GM12878 (cell line): ENCODE measurements around the gene RNMT. TPM values are rescaled to one million over a fixed set of nuclear protein-coding genes. Genes with fewer than 3 reads are reported as not detected.

Experiments
- ATAC-seq: fragments of 200-7000 bp; cut with Tn5 transposase; 3 replicates; pipeline ENCODE4 v1.9.1; 2020; ENCODE audit warnings: mild to moderate bottlenecking, moderate library complexity
- BruUV-seq: library from RNA; stranded (reverse); fragments of 400-500 nt; replicated peaks from 2 replicates; lab custom pipeline; 2021; lab: Mats Ljungman, UMichigan
- CTCF ChIA-PET: fragments of 300-600 bp; sonication (Branson Sonifier 250); formaldehyde crosslinking; extraction: SDS; loops from one replicate; lab custom pipeline; 2021; ENCODE audit warnings: inconsistent platforms; lab: Yijun Ruan, JAX
- POLR2A ChIA-PET: fragments of 350-600 bp; formaldehyde crosslinking; extraction: SDS; loops from one replicate; lab custom pipeline; 2021; ENCODE audit warnings: inconsistent platforms; lab: Charles Lee
- RAD21 ChIA-PET: fragments of 300-600 bp; sonication (Branson Sonifier 250); formaldehyde crosslinking; loops from one replicate; lab custom pipeline; 2023; ENCODE audit warnings: antibody characterized with exemption; ENCODE audit not compliant: unreplicated experiment; lab: Charles Lee
- SMC1A ChIA-PET: fragments of 300-600 bp; sonication (Branson Sonifier 250); formaldehyde crosslinking; loops from one replicate; lab custom pipeline; 2023; ENCODE audit not compliant: unreplicated experiment, uncharacterized antibody; lab: Charles Lee
- DNase-seq: peaks from one replicate; pipeline ENCODE4 v3.0.0-alpha.2; 2011; ENCODE audit warnings: low read depth, low spot score
- FAIRE-seq: peaks from 3 replicates; lab custom pipeline; 2011; peaks lifted over from hg19 to GRCh38; lab: Jason Lieb, UNC
- H2AFZ ChIP-seq: 2 replicates; pipeline ENCODE4 v1.6.0; 2011; ENCODE audit warnings: low read depth, low read length, control low read depth; ENCODE audit not compliant: control insufficient read depth
- H3K27ac ChIP-seq: 2 replicates; pipeline ENCODE4 v1.5.1; 2011; ENCODE audit warnings: control low read depth; ENCODE audit not compliant: control insufficient read depth, insufficient read depth
- H3K27me3 ChIP-seq, 2 experiments: replicated peaks in 1 of 2; 2 replicates each; pipeline versions ENCODE4 v1.6.0 to v1.6.1; 2011; ENCODE audit warnings: low read length in 1 of 2; ENCODE audit not compliant: control insufficient read depth in 2 of 2, insufficient read depth in 2 of 2
- H3K36me3 ChIP-seq, 2 experiments: 2 replicates each; pipeline ENCODE4 v1.5.1; 2011; ENCODE audit warnings: low read length in 1 of 2; ENCODE audit not compliant: control insufficient read depth in 2 of 2, insufficient read depth in 2 of 2
- H3K4me1 ChIP-seq: 2 replicates; pipeline ENCODE4 v1.6.1; 2011; ENCODE audit warnings: mild to moderate bottlenecking, low read length, moderate library complexity, mixed read lengths; ENCODE audit not compliant: control insufficient read depth, insufficient read depth
- H3K4me2 ChIP-seq: 2 replicates; pipeline ENCODE4 v1.6.0; 2011; ENCODE audit warnings: control low read depth; ENCODE audit not compliant: control insufficient read depth, insufficient read depth
- H3K4me3 ChIP-seq: fragments of 200-600 bp; sonication (generic); 2 replicates; pipeline ENCODE4 v1.5.1; 2016
- H3K79me2 ChIP-seq: 2 replicates; pipeline ENCODE4 v1.6.0; 2011; ENCODE audit warnings: low read length; ENCODE audit not compliant: control insufficient read depth, insufficient read depth
- H3K9ac ChIP-seq: 2 replicates; pipeline ENCODE4 v1.8.0; 2011; ENCODE audit warnings: low read length, control low read depth, mixed read lengths; ENCODE audit not compliant: control insufficient read depth, insufficient read depth
- H3K9me3 ChIP-seq: replicated peaks from 3 replicates; pipeline ENCODE4 v1.5.1; 2011; ENCODE audit warnings: mild to moderate bottlenecking, low read length; ENCODE audit not compliant: control insufficient read depth, insufficient read depth
- H4K20me1 ChIP-seq: 2 replicates; pipeline ENCODE4 v1.6.0; 2011; ENCODE audit not compliant: control insufficient read depth, insufficient read depth
- BMI1 ChIP-seq: fragments of 450-650 bp; IDR thresholded peaks from 2 replicates; pipeline ENCODE4 v1.6.1; 2016; ENCODE audit warnings: mild to moderate bottlenecking, moderate library complexity, borderline replicate concordance
- CREM ChIP-seq: IDR thresholded peaks from 2 replicates; pipeline ENCODE4 v1.6.1; 2014; ENCODE audit warnings: antibody characterized with exemption, low read depth
- HDAC6 ChIP-seq: fragments of 200-600 bp; sonication (generic); IDR thresholded peaks from one replicate; pipeline ENCODE4 v1.8.0; 2017; ENCODE audit warnings: antibody characterized with exemption; ENCODE audit not compliant: unreplicated experiment
- IKZF2 ChIP-seq, 2 experiments: fragments of 450-650 bp; IDR thresholded peaks; 2 replicates each; pipeline ENCODE4 v1.6.1; 2017; ENCODE audit warnings: mild to moderate bottlenecking in 2 of 2, moderate library complexity in 2 of 2
- NFIC ChIP-seq: IDR thresholded peaks from 2 replicates; pipeline ENCODE4 v1.6.1; 2012; ENCODE audit warnings: low read depth, mild to moderate bottlenecking, inconsistent platforms, low read length, moderate library complexity
- NKRF ChIP-seq: fragments of 450-650 bp; conservative IDR thresholded peaks from 2 replicates; pipeline ENCODE4 v1.6.1; 2017; ENCODE audit warnings: mild to moderate bottlenecking, moderate library complexity
- NR2C1 ChIP-seq: fragments of 450-650 bp; IDR thresholded peaks from 2 replicates; pipeline ENCODE4 v1.6.1; 2017; ENCODE audit warnings: antibody characterized with exemption, mild to moderate bottlenecking, moderate library complexity
- RCOR1 ChIP-seq: conservative IDR thresholded peaks from 2 replicates; pipeline ENCODE4 v1.6.1; 2012; ENCODE audit warnings: low read depth, low read length, improper control_type of control experiment
- TARDBP ChIP-seq: IDR thresholded peaks from 2 replicates; pipeline ENCODE4 v1.6.1; 2016; ENCODE audit warnings: borderline replicate concordance
- WGBS: methylation state at CpG from one replicate; pipeline ENCODE4 v1.1.6; 2016; ENCODE audit warnings: low lambda C conversion rate; ENCODE audit not compliant: insufficient replicate concordance, insufficient coverage; ENCODE audit errors: missing lambda C conversion rate; 5-methylcytosine and 5-hydroxymethylcytosine counted together
- in situ Hi-C: fragments of 300-500 bp; cut with MboI; formaldehyde crosslinking; loops from 9 replicates; pipeline ENCODE4 v1.14.3; 2018; ENCODE audit warnings: mixed read lengths
- intact Hi-C: fragments of 100-400 bp; cut with micrococcal nuclease; formaldehyde crosslinking; loops from one replicate; pipeline ENCODE4 v1.14.2; 2022; ENCODE audit not compliant: unreplicated experiment
- polyA plus RNA-seq, 11 experiments: library from polyadenylated mRNA; depleted of rRNA in 4 of 11; unstranded in 6 of 11; stranded (reverse) in 5 of 11; fragments of >200 nt; fragmentation: Nextera tagmentation in 4 of 11; fragmentation: Illumina TruSeq in 1 of 11; extraction: Ambion mirVana in 4 of 11; extraction: Trizol in 1 of 11; gene quantifications; 1 replicate in 1 of 11; 2 replicates in 10 of 11; pipeline versions ENCODE4 v1.2.1 to v1.2.3, GENCODE V29; 2011 to 2016; ENCODE audit warnings: inconsistent platforms in 2 of 11, missing spikeins in 2 of 11, low read depth in 1 of 11
- total RNA-seq, 4 experiments: library from RNA; depleted of rRNA in 3 of 4; stranded (reverse); fragments of >200 nt in 3 of 4; fragmentation: Illumina TruSeq in 1 of 4; extraction: Trizol in 1 of 4; gene quantifications; 2 replicates each; pipeline versions ENCODE4 v1.2.1 to v1.2.3, GENCODE V29; 2013 to 2021

RNMT gene
- total and polyA plus RNA-seq, 10 of the 15 experiments (the other 5 are each of a cell fraction or from before 2014, with no cell fraction given): 18.1 to 63.2 (median 38.8) TPM

DNA sequence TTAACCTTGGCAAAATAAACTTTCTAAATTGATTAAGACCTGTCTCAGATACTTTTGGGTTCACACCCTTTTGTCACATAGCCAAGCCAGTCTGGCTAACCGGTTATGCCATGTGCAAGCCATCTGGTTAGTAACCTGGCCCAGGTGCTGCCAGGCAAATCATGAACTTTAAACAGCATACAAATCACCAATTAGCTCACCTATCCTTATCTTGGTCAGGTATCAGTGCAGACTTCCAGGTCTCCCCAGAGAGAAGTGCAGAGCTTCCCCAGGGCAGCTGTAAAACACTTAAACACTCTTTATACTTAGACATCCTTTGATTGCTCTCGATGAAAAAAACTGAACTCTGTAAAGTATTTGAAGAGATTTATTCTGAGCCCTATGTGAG lies 82.6 kb downstream of the RNMT start:
- no peak for ATAC-seq
- no peak overlapping the region for H3K4me3 ChIP-seq
- H3K4me1 ChIP-seq: no peaks in the 10 kb centered on the region
- no peaks in the 10 kb centered on the region for H4K20me1 ChIP-seq
- FAIRE-seq: no peak
- ChIA-PET CTCF (interaction anchor here (0.9 kb wide), 1 partner anchor 252 kb away, joined by 3 read pairs; no protein-coding TSS in a partner anchor), POLR2A (no interaction called here), RAD21 (no interaction called here), SMC1A (interaction anchor here (0.9 kb wide), 1 partner anchor 252 kb away, joined by 3 read pairs; no protein-coding TSS in a partner anchor)
- no peak overlapping the region for H3K27ac ChIP-seq
- no peak for DNase-seq
- H3K9ac ChIP-seq: no peak overlapping the region
- in situ Hi-C loops: no loop called here
- TF ChIP-seq IKZF2 (IDR thresholded peaks at IDR 0.05) (no peak), BMI1 (no peak), CREM (no peak), HDAC6 (no peak), RCOR1 (no peak), TARDBP (no peak), NKRF (no peak), NFIC (no peak), NR2C1 (no peak)
- no peaks in the 10 kb centered on the region for H3K9me3 ChIP-seq
- peaks cover 2 to 3% of the 10 kb centered on the region in 2 experiments; a peak in 3 of 4 replicates for H3K27me3 ChIP-seq
- no peak overlapping the region for H2AFZ ChIP-seq
- 61% methylated on average over 2 of the region's 2 CpGs for WGBS
- intact Hi-C loops: no loop called here
- BruUV-seq: no TSS peak
- H3K4me2 ChIP-seq: no peak overlapping the region
- no peaks in the 10 kb centered on the region for H3K36me3 ChIP-seq
- H3K79me2 ChIP-seq: no peaks in the 10 kb centered on the region
